NB4 (cell line): ENCODE measurements around the gene TMEM44.

ENCODE experiments used
- CTCF ChIP-seq: IDR thresholded peaks from one replicate; pipeline ENCODE4 v1.5.1; 2012; ENCODE audit warnings: low read depth, low read length
- MYC ChIP-seq: IDR thresholded peaks from 2 replicates; pipeline ENCODE4 v1.6.1; 2011; ENCODE audit warnings: low read depth, low read length
- POLR2A ChIP-seq: IDR thresholded peaks from 2 replicates; pipeline ENCODE4 v1.6.1; 2011; ENCODE audit warnings: mild to moderate bottlenecking; ENCODE audit not compliant: insufficient read length; ENCODE audit errors: extremely low read depth
- TF ChIP-seq, protein P1 (sequence below): IDR thresholded peaks from 2 replicates; pipeline ENCODE4 v1.6.1; 2011; ENCODE audit warnings: low read depth, low read length

- no peak for TF ChIP-seq CTCF
- TF ChIP-seq, protein P1, sequence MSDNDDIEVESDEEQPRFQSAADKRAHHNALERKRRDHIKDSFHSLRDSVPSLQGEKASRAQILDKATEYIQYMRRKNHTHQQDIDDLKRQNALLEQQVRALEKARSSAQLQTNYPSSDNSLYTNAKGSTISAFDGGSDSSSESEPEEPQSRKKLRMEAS, result no peak
- TF ChIP-seq POLR2A, result no peak
- no peak for TF ChIP-seq MYC
Measured at GRCh38 chr3:194560047-194560446, 73.2 kb downstream of the TMEM44 start.
